Measurements from ENCODE around the gene LCN12. TPM values are rescaled to one million over a fixed set of nuclear protein-coding genes. Genes with fewer than 3 reads are reported as not detected.

Gene LCN12
- total and polyA plus RNA-seq, 4 donors, result 0.20 to 7.4 (median 5.3) TPM

DNA sequence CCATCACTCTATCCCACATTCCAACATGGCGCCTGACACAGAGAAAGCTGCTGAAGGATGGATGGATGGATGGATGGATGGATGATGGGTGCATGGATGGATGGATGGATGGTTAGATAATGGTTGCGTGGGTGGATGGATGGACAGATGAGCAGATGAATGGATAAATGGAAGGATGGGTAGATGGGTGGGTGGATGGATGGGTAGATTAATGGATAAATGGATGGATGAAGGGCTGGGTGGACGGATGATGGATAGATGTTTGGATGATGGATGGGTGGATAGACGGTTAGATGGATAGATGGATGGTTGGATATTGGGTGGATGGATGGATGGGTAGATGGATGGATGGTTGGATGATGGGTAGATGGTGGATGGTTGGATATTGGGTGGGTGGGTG lies 4.5 kb downstream of the LCN12 start:
- Histone ChIP-seq H3K4me3 (ENCODE audit: low read depth, low read length) (no peak overlapping the region), H3K4me1 (ENCODE audit: control insufficient read depth, insufficient read depth, low read length) (peaks cover 32% of the 10 kb centered on the region), H3K27ac (ENCODE audit: low read depth, low read length) (no peak overlapping the region), H3K36me3 (ENCODE audit: control insufficient read depth, insufficient read depth, low read length) (no peaks in the 10 kb centered on the region), H3K27me3 (ENCODE audit: control insufficient read depth, insufficient read depth, low read length) (no peaks in the 10 kb centered on the region), H3K9me3 (ENCODE audit: control insufficient read depth, insufficient read depth, low read length) (no peaks in the 10 kb centered on the region)
- DNase-seq (ENCODE audit: low read depth in 4 of 6, low spot score in 6 of 6), result no peak
- 93% methylated on average over 3 of the region's 4 CpGs for WGBS (ENCODE audit: insufficient coverage)

DNA sequence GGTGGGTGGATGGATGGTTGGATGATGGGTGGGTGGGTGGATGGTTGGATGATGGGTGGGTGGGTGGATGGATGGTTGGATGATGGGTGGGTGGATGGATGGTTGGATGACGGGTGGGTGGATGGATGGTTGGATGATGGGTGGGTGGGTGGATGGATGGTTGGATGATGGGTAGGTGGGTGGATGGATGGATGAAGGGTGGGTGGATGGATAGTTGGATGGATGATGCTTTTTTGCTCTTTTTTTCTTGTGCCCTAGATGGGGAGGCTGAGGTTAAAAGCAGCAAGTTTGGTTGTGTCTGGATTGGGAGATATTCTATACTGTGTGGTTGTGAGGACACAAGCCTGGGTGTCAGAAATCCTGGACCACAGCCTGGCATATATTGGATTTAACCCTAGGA lies 5.4 kb downstream of the LCN12 start:
- H3K36me3 ChIP-seq (ENCODE audit: control insufficient read depth, insufficient read depth, low read length), result no peaks in the 10 kb centered on the region
- H3K9me3 ChIP-seq (ENCODE audit: control insufficient read depth, insufficient read depth, low read length), result no peaks in the 10 kb centered on the region
- peaks cover 24% of the 10 kb centered on the region for H3K4me1 ChIP-seq (ENCODE audit: control insufficient read depth, insufficient read depth, low read length)
- no peak for DNase-seq (ENCODE audit: low read depth in 4 of 6, low spot score in 6 of 6)
- H3K27ac ChIP-seq (ENCODE audit: low read depth, low read length), result no peak overlapping the region
- no peak overlapping the region for H3K4me3 ChIP-seq (ENCODE audit: low read depth, low read length)
- no peaks in the 10 kb centered on the region for H3K27me3 ChIP-seq (ENCODE audit: control insufficient read depth, insufficient read depth, low read length)
- 92% methylated on average over 1 of the region's 1 CpG for WGBS (ENCODE audit: insufficient coverage)

GRCh38 chr9:136957901-136958300 lies 5.8 kb downstream of the LCN12 start:
- Histone ChIP-seq H3K9me3 (ENCODE audit: control insufficient read depth, insufficient read depth, low read length) (no peaks in the 10 kb centered on the region), H3K27me3 (ENCODE audit: control insufficient read depth, insufficient read depth, low read length) (no peaks in the 10 kb centered on the region), H3K36me3 (ENCODE audit: control insufficient read depth, insufficient read depth, low read length) (no peaks in the 10 kb centered on the region), H3K4me3 (ENCODE audit: low read depth, low read length) (no peak overlapping the region), H3K4me1 (ENCODE audit: control insufficient read depth, insufficient read depth, low read length) (peaks cover 20% of the 10 kb centered on the region), H3K27ac (ENCODE audit: low read depth, low read length) (no peak overlapping the region)
- 91% methylated on average over 4 of the region's 6 CpGs for WGBS (ENCODE audit: insufficient coverage)
- DNase-seq (ENCODE audit: low read depth in 4 of 6, low spot score in 6 of 6), result no peak

- Histone ChIP-seq H3K36me3 (ENCODE audit: control insufficient read depth, insufficient read depth, low read length) (no peaks in the 10 kb centered on the region), H3K4me3 (ENCODE audit: low read depth, low read length) (no peak overlapping the region), H3K4me1 (ENCODE audit: control insufficient read depth, insufficient read depth, low read length) (peaks cover 19% of the 10 kb centered on the region), H3K9me3 (ENCODE audit: control insufficient read depth, insufficient read depth, low read length) (no peaks in the 10 kb centered on the region), H3K27me3 (ENCODE audit: control insufficient read depth, insufficient read depth, low read length) (no peaks in the 10 kb centered on the region), H3K27ac (ENCODE audit: low read depth, low read length) (peak overlapping the region; percentile 61)
- DNase-seq (ENCODE audit: low read depth in 4 of 6, low spot score in 6 of 6), result no peak
- 85% methylated on average over 7 of the region's 7 CpGs for WGBS (ENCODE audit: insufficient coverage)
Measured at GRCh38 chr9:136958473-136958872, 6.4 kb downstream of the LCN12 start.

DNA sequence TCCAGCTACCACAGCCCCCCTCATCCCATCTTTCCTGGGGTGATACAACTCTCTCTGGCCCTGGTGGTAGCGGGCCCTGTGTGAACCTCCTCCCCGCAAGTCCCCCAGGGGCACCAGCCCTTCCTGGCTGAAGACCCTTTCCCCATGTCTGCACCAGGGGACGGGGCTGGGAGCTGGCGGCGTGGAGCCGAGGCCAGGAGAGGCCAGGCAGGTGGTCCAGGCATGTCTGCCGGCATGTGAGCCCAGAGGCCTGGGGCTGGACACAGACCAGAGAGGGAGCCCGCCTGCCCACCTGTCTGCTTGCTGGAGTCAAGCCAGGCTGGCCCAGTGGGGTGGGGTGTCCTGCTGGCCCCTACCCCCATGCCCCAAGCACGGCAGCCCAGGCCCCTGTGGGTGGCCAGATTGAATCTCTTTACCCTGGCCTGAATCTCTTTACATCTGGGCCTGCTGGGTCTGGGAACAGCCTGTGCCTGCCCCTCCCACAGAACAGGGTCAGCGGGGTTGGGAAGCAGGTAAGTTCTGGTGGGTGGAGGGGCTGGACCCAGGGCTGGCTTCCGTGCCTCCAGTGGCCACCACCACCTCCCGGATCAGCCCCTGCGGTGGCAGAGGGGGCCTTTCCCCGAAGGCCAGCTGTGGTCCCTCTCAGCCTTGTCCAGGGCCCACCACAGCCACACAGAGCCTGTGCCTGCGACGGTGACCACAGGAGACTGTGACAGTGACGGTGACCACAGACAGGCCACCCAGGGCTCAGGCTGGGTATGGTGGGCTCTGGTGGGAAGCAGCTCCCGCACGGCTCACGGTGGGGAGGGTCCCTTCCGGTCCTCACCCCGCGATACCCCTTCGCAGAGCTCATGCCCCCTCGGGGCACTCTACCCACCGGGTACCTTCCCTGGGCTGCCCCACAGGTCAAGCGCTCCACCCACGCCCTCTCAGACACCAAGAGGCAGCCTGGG lies 7.1 kb downstream of the LCN12 start:
- no peaks in the 10 kb centered on the region for H3K27me3 ChIP-seq (ENCODE audit: control insufficient read depth, insufficient read depth, low read length)
- H3K4me3 ChIP-seq (ENCODE audit: low read depth, low read length), result no peak overlapping the region
- no peaks in the 10 kb centered on the region for H3K9me3 ChIP-seq (ENCODE audit: control insufficient read depth, insufficient read depth, low read length)
- H3K27ac ChIP-seq (ENCODE audit: low read depth, low read length), result peak overlapping the region; percentile 61
- H3K4me1 ChIP-seq (ENCODE audit: control insufficient read depth, insufficient read depth, low read length), result peaks cover 21% of the 10 kb centered on the region
- no peaks in the 10 kb centered on the region for H3K36me3 ChIP-seq (ENCODE audit: control insufficient read depth, insufficient read depth, low read length)
- DNase-seq (ENCODE audit: low read depth in 4 of 6, low spot score in 6 of 6), result no peak
- 76% methylated on average over 26 of the region's 28 CpGs for WGBS (ENCODE audit: insufficient coverage)

DNA sequence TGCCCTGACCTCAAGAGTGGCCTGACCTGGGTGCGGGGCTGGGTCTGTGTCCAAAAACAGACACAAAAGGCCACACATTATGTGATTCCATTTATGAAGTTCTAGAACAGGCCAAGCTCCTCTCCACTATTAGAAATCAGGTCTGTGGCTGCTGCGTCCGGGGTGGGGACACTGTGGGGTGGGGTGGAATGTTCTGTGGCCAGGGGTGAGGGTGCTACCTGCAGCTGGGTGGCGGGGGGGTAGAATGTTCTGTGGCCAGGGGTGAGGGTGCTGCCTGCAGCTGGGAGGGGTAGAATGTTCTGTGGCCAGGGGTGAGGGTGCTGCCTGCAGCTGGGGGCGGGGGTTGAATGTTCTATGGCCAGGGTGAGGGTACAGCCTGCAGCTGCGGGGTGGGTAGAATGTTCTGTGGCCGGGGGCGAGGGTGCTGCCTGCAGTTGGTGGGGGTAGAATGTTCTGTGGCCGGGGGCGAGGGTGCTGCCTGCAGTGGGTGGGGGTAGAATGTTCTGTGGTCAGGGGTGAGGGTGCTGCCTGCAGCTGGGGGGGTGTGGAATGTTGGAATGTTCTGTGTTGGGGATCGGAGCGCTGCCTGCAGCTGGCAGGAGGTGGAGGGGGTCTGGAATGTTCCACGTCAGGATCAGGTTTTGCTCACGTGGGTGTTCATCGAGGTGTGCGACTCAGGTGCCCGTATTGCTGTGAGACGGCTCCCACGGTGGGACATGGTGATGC lies 8.3 kb downstream of the LCN12 start:
- peak overlapping the region; percentile 61 for H3K27ac ChIP-seq (ENCODE audit: low read depth, low read length)
- H3K27me3 ChIP-seq (ENCODE audit: control insufficient read depth, insufficient read depth, low read length), result no peaks in the 10 kb centered on the region
- H3K36me3 ChIP-seq (ENCODE audit: control insufficient read depth, insufficient read depth, low read length), result no peaks in the 10 kb centered on the region
- 87% methylated on average over 15 of the region's 19 CpGs for WGBS (ENCODE audit: insufficient coverage)
- H3K4me3 ChIP-seq (ENCODE audit: low read depth, low read length), result no peak overlapping the region
- DNase-seq (ENCODE audit: low read depth in 4 of 6, low spot score in 6 of 6), result no peak
- H3K4me1 ChIP-seq (ENCODE audit: control insufficient read depth, insufficient read depth, low read length), result peaks cover 24% of the 10 kb centered on the region
- H3K9me3 ChIP-seq (ENCODE audit: control insufficient read depth, insufficient read depth, low read length), result no peaks in the 10 kb centered on the region

DNA sequence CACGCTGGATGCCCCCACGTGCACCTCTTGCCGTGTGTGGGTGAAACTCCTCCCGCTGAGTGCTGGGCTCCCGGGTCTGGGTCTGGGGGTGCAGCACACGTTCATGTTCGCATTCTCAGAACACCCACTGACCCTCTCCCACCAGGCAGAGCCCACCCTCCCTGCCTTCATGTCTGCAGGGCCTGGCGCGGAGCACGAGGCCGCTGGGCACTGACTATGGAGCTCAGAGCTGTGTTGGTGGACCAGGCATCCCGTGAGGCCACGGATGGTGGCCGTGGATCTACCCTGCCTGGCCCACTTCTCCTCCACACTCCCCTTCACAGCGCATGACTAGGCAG lies 8.8 kb downstream of the LCN12 start:
- WGBS (ENCODE audit: insufficient coverage), result 81% methylated on average over 15 of the region's 15 CpGs
- no peak for DNase-seq (ENCODE audit: low read depth in 4 of 6, low spot score in 6 of 6)
- H3K36me3 ChIP-seq (ENCODE audit: control insufficient read depth, insufficient read depth, low read length), result no peaks in the 10 kb centered on the region
- H3K4me3 ChIP-seq (ENCODE audit: low read depth, low read length), result no peak overlapping the region
- H3K9me3 ChIP-seq (ENCODE audit: control insufficient read depth, insufficient read depth, low read length), result no peaks in the 10 kb centered on the region
- peaks cover 27% of the 10 kb centered on the region for H3K4me1 ChIP-seq (ENCODE audit: control insufficient read depth, insufficient read depth, low read length)
- peak overlapping the region; percentile 15 for H3K27ac ChIP-seq (ENCODE audit: low read depth, low read length)
- H3K27me3 ChIP-seq (ENCODE audit: control insufficient read depth, insufficient read depth, low read length), result no peaks in the 10 kb centered on the region

- Histone ChIP-seq H3K36me3 (ENCODE audit: control insufficient read depth, insufficient read depth, low read length) (no peaks in the 10 kb centered on the region), H3K9me3 (ENCODE audit: control insufficient read depth, insufficient read depth, low read length) (no peaks in the 10 kb centered on the region), H3K27me3 (ENCODE audit: control insufficient read depth, insufficient read depth, low read length) (no peaks in the 10 kb centered on the region), H3K27ac (ENCODE audit: low read depth, low read length) (peak overlapping the region; percentile 40), H3K4me3 (ENCODE audit: low read depth, low read length) (no peak overlapping the region), H3K4me1 (ENCODE audit: control insufficient read depth, insufficient read depth, low read length) (peaks cover 32% of the 10 kb centered on the region)
- WGBS (ENCODE audit: insufficient coverage), result 63% methylated on average over 16 of the region's 23 CpGs
- DNase-seq (ENCODE audit: low read depth in 4 of 6, low spot score in 6 of 6), result peak in 1 of 6 donors; percentile 66
Measured at GRCh38 chr9:136961279-136962065, 9.4 kb downstream of the LCN12 start.

GRCh38 chr9:136962163-136962562 lies 10.1 kb downstream of the LCN12 start:
- Histone ChIP-seq H3K4me1 (ENCODE audit: control insufficient read depth, insufficient read depth, low read length) (peaks cover 33% of the 10 kb centered on the region), H3K9me3 (ENCODE audit: control insufficient read depth, insufficient read depth, low read length) (no peaks in the 10 kb centered on the region), H3K27ac (ENCODE audit: low read depth, low read length) (no peak overlapping the region), H3K36me3 (ENCODE audit: control insufficient read depth, insufficient read depth, low read length) (no peaks in the 10 kb centered on the region), H3K4me3 (ENCODE audit: low read depth, low read length) (no peak overlapping the region), H3K27me3 (ENCODE audit: control insufficient read depth, insufficient read depth, low read length) (no peaks in the 10 kb centered on the region)
- WGBS (ENCODE audit: insufficient coverage), result 97% methylated on average over 6 of the region's 9 CpGs
- DNase-seq (ENCODE audit: low read depth in 4 of 6, low spot score in 6 of 6), result no peak
